Measurements from ENCODE around the gene C4orf36.
"Not testable (repeated sequence)": the region's sequence is repeated elsewhere in the genome, so short reads cannot be mapped to it uniquely, and the experiment has no call there.

The C4orf36 gene

GRCh38 chr4:86916392-86916791 is 24.2 kb upstream of the C4orf36 start:
- DNase-seq, result no peak

DNA sequence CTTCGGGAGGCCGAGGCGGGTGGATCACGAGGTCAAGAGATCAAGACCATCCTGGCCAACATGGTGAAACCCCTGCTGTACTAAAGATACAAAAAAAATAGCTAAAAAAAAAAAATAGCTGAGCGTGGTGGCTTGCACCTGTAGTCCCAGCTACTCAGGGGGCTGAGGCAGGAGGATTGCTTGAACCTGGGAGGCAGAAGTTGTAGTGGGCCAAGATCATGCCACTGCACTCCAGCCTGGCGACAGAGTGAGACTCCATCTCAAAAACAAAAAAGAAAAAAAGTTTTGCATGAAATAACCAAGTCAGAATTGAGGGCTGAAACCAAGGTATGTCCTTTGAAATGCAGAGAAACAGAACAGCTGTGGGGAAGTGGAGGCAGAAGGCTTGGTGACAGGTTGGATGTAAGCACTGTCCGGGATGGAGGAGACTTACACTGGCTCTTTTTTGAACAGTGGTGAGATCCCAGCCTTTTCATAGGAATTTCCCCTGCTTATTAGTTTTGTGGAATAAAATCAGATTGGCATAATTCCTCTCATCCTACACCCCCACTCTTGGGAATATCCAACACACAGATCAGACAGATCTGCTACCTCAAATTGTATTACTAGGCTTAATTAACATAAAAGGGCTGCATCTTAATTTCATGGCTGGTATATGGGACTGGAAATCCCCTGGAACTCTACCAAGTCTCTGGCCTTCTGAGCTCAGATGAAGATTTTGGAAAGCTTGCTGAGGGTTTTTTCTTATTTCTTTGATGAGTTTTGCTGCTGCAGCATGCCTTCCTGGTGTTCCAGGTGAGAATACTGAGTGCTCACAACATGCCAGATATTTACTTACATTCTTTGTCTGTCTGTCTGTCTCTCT is 18.8 kb upstream of the C4orf36 start:
- no peak for DNase-seq

GRCh38 chr4:86910369-86910768 is 18.1 kb upstream of the C4orf36 start:
- no peak for DNase-seq

- DNase-seq, result no peak
Measured at GRCh38 chr4:86909546-86910295, 17.5 kb upstream of the C4orf36 start.

DNA sequence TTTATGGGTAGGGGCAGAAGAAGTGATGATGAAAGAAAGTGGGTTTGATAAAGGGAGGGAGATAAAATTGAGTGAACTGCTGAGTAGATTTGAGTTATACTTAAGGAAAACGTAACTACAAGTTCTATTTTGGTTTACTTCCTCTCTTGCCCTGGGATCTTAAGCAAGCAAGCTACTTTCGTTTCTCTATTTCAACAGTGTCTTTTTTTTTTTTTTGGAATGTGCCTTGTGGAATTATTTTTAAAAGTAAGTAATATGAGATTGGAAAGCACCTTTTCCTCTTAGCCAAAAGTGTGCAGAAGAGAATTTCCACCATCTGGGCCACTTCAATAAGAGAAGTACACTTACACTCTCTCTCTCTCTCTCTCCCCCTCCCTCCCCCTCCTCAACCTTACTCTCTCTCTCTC is 16.0 kb upstream of the C4orf36 start:
- DNase-seq, result peak; percentile 10

DNA sequence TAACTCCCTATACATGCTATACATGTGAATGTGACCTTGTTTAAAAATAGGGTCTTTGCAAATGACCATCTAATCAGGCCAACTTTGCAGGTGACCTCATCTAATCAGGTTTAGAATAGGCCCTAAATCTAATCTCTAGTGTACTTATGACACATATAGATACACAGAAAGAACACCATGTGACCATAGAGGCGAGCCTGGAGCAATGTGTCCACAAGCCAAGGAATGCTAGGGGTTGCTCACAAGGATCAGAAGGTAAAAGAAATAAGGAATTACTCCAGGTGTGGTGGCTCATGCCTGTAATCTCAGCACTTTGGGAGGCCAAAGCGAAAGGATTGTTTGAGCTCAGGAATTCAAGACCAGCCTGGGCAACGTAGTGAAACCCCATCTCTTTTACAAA is 9.6 kb upstream of the C4orf36 start:
- DNase-seq, result no peak

GRCh38 chr4:86898562-86898961 is 6.3 kb upstream of the C4orf36 start:
- no peak for DNase-seq

GRCh38 chr4:86896596-86896995 is 4.4 kb upstream of the C4orf36 start:
- DNase-seq, result no peak

- DNase-seq, result peak; percentile 22
Measured at GRCh38 chr4:86895692-86896488, 3.7 kb upstream of the C4orf36 start.

DNA sequence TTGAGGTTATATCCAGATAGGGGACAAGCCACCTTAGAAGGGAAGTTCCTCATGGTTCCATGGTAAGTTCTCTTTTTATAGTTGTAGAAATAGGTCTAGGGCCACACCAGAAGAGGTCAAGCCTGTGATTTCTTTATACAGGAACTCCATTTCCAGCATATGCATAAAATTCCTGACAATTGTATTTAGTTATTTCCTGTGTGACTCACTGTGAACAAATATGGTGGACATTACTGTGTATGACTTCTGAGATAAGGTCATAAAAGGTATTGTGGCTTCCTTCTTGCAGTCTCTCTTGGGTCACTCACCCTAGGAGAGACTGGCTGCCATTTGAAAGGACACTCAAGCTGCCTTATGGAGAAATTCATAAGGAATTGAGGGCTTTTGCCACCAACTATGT is 2.2 kb upstream of the C4orf36 start:
- no peak for DNase-seq

DNA sequence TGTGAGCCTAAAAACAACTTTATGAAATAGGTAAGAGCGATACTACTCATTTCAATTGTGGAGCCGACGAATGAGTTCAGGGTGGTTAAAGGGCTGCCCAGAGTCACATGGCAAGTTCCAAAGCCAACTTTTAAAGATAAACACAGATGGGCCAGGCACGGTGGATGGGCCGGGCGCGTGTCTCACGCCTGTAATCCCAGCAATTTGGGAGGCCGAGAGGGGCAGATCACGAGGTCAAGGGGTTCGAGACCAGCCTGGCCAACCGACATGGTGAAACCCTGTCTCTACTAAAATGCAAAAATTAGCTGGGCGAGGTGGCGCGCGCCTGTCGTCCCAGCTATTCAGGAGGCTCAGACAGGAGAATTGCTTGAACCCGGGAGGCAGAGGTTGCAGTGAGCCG is 914 bp upstream of the C4orf36 start:
- no peak for DNase-seq

- no peak for DNase-seq
Measured at GRCh38 chr4:86892636-86892960, 376 bp upstream of the C4orf36 start.

GRCh38 chr4:86890790-86891189 is 1.4 kb downstream of the C4orf36 start:
- no peak for DNase-seq

- DNase-seq, result no peak
Measured at GRCh38 chr4:86879641-86880040, 12.6 kb downstream of the C4orf36 start.

GRCh38 chr4:86878640-86879039 is 13.6 kb downstream of the C4orf36 start:
- no peak for DNase-seq

- no peak for DNase-seq
Measured at GRCh38 chr4:86876894-86877685, 15.1 kb downstream of the C4orf36 start.

- DNase-seq, result not testable (repeated sequence)
Measured at GRCh38 chr4:86875436-86875835, 16.8 kb downstream of the C4orf36 start.

GRCh38 chr4:86872135-86872534 is 20.1 kb downstream of the C4orf36 start:
- DNase-seq, result no peak

- no peak for DNase-seq
Measured at GRCh38 chr4:86870442-86871069, 21.7 kb downstream of the C4orf36 start.

DNA sequence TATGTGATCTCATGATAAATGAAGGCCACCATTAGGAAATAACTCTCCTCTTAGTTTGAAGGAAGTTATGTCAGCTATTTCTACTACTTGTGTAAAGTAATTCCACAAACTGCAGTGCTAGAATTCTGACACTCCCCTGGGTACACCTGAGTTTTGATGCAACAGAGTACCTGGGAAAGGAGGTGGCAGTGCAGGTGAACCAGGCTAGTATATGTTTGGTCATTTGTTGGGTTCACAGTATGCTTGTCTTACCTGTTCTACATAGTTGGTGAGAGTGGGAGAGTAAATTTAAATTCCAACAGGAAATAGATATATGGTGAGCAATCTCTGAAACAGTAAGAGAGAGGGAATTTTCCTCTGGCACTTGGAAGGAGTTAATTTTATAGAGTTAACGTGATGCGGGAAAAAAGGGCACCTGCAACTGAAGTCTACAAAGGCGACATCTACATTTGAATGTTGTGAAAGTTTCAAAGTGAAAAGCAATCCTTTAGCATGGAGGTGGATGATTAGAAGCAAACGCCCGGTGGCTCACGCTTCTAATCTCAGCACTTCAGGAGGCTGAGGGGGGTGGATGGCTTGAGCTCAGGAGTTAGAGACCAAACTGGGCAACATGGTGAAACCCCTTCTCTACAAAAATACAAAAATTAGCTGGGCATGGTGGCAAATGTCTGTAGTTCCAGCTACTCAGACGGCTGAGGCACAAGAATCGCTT is 34.7 kb downstream of the C4orf36 start:
- DNase-seq, result no peak

DNA sequence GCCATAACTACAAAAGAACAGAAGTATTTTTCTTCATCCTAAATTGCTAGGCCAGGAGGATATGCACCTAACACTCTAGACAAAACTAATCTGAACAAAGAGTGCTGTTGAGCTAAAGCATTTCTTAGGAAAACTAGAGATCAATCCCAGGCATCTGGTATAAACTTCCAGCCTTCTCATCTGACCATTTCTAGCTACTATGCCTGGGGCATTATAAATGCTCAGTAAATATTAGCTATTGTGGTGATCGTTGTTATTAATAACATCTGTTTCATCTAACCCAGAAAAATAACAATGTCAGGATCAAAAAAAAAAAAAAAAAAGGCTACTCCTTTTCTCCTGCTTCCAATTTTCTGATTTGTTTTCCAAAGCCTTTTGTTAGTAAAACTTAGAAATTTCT is 35.3 kb downstream of the C4orf36 start:
- DNase-seq, result no peak

GRCh38 chr4:86855572-86855971 is 36.6 kb downstream of the C4orf36 start:
- no peak for DNase-seq

All from GDM1 (cell line).